ENCODE results near the gene CD36.

- TF ChIP-seq POLR2A (IDR thresholded peaks at IDR 0.05) (no peak), CTCF (IDR thresholded peaks at IDR 0.05) (no peak)
These were observed 83.6 kb downstream of the CD36 start for GRCh38 chr7:80721883-80722615.

Data from body of pancreas (tissue), 4 donors.